Stomach (tissue), 4 donors: ENCODE results near the gene OR51B5.

Source experiments
- EP300 ChIP-seq: sonication (generic); formaldehyde crosslinking; IDR thresholded peaks from one replicate; pipeline ENCODE4 v1.6.1; 2017; ENCODE audit warnings: antibody characterized with exemption
- POLR2AphosphoS5 ChIP-seq, 3 donors: sonication (generic); formaldehyde crosslinking; IDR thresholded peaks; one replicate each; pipeline ENCODE4 v1.6.1; 2016; ENCODE audit warnings: antibody characterized with exemption in 3 of 3
- TF ChIP-seq, protein P1 (sequence below), 7 experiments: fragments of 450-650 bp in 4 of 7; fragments of 200-600 bp in 3 of 7; sonication (generic) in 3 of 7; IDR thresholded peaks; one replicate each; pipeline ENCODE4 v1.5.1; 2016 to 2019; ENCODE audit warnings: antibody characterized with exemption in 7 of 7, control low read depth in 2 of 7, mild to moderate bottlenecking in 1 of 7

DNA sequence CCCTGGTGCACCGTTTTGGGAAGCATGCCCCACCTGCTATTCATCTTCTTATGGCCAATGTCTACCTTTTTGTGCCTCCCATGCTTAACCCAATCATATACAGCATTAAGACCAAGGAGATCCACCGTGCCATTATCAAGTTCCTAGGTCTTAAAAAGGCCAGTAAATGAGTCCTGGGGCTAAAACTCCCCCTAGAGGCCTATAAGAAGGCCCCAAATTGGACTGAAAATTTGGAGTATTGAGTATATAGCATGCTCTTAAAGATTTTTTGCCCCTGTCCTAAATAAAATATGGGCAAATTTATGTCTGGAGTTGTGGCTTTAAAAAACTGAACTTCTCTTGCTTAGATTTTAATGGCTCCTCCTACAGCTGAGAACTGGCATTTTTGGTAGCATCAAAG is 46.9 kb upstream of the OR51B5 start:
- TF ChIP-seq, protein P1, sequence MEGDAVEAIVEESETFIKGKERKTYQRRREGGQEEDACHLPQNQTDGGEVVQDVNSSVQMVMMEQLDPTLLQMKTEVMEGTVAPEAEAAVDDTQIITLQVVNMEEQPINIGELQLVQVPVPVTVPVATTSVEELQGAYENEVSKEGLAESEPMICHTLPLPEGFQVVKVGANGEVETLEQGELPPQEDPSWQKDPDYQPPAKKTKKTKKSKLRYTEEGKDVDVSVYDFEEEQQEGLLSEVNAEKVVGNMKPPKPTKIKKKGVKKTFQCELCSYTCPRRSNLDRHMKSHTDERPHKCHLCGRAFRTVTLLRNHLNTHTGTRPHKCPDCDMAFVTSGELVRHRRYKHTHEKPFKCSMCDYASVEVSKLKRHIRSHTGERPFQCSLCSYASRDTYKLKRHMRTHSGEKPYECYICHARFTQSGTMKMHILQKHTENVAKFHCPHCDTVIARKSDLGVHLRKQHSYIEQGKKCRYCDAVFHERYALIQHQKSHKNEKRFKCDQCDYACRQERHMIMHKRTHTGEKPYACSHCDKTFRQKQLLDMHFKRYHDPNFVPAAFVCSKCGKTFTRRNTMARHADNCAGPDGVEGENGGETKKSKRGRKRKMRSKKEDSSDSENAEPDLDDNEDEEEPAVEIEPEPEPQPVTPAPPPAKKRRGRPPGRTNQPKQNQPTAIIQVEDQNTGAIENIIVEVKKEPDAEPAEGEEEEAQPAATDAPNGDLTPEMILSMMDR (IDR thresholded peaks at IDR 0.05): no peak
- no peak for TF ChIP-seq EP300
- TF ChIP-seq POLR2AphosphoS5 (IDR thresholded peaks at IDR 0.05): no peak
